LNCAP (cell line): Measurements from ENCODE around the gene MPP7.

Experiments used
- TF ChIP-seq, protein P1 (sequence below): fragments of 450-650 bp; IDR thresholded peaks from 2 replicates; pipeline ENCODE4 v1.5.1; 2017; ENCODE audit warnings: mild to moderate bottlenecking

Gene MPP7

DNA sequence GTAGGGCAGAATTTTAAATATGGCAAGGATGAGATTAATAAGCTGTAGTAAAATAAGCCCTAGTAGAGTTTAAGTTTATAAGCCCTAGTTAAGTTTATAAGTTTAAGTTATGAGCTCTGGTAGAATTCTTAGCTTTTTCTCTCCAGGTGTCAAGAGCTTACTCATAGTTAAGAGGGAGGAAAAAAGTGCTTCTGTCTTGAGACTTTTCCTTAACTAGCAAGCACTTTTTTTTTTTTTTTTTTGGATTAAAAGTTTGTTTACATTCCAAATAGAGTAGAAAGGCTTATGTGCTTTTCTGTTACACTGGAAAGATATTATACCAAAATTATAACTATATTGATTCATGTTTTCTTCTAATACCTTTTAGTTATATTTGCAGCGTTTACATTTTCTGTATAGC is 25.5 kb upstream of the MPP7 start:
- TF ChIP-seq, protein P1, sequence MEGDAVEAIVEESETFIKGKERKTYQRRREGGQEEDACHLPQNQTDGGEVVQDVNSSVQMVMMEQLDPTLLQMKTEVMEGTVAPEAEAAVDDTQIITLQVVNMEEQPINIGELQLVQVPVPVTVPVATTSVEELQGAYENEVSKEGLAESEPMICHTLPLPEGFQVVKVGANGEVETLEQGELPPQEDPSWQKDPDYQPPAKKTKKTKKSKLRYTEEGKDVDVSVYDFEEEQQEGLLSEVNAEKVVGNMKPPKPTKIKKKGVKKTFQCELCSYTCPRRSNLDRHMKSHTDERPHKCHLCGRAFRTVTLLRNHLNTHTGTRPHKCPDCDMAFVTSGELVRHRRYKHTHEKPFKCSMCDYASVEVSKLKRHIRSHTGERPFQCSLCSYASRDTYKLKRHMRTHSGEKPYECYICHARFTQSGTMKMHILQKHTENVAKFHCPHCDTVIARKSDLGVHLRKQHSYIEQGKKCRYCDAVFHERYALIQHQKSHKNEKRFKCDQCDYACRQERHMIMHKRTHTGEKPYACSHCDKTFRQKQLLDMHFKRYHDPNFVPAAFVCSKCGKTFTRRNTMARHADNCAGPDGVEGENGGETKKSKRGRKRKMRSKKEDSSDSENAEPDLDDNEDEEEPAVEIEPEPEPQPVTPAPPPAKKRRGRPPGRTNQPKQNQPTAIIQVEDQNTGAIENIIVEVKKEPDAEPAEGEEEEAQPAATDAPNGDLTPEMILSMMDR = no peak

DNA sequence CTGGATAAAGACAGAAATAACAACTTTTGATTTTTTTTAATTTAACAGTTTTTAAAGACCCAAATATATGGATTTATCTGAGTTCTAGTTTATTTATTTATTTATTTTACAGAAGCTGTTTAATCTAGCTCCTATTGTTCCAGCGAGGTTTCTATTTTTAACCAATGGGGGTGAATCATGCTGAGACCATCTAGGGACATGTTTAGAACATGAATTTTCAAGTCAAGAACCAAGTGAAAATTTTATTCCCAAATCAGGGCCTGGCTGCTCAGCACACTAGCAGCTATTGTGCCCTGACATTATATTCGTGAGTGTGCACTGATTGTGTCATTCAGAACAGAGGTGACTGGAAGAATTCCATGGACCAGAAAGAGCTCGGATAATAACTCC is 24.6 kb upstream of the MPP7 start:
- TF ChIP-seq, protein P1 = no peak

DNA sequence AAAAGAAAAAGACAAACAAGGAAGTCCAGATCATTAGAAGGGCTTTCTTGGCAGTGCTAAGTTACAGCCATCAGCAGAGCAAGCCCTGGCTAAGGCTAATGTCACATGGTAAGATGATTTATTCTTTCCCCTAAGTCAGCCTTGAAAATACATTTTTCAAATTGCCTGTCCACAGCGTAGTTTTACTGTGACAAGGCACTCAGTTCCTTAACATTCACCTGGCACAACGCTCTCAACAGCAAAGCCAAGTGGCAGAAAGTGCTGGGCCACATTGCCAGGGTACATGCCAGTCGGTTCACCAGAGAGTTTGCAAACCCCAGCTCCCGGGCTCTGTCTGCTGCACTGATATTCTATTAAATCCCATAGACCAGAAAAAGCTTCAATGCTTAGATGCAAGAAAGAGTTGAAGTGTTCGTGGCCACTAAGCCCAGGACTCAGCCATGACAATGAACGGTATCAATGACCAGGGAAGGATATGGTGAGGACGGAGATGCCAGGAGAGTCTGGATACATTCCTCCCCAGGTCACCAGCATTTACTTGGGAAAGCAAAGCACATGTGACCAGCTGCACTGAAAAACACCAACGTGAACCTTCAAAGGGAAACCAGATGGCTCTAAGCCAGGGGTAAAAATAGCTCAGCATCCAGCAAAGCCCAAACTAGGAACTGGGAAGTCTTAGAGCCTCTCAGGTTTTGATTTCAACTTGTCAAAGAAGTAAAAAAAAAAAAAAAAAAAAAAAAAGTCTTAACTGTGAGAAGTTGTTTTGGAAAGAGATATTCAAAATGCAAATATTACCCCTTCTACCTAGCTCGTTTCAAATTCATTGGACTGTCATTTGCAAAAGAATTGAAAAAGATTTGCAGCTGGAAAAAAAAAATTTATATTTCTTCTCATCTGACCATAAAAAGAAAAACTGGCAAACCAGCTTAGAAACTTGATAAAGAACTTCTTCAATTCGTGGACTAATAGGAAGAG is 23.9 kb upstream of the MPP7 start:
- TF ChIP-seq, protein P1 = no peak

DNA sequence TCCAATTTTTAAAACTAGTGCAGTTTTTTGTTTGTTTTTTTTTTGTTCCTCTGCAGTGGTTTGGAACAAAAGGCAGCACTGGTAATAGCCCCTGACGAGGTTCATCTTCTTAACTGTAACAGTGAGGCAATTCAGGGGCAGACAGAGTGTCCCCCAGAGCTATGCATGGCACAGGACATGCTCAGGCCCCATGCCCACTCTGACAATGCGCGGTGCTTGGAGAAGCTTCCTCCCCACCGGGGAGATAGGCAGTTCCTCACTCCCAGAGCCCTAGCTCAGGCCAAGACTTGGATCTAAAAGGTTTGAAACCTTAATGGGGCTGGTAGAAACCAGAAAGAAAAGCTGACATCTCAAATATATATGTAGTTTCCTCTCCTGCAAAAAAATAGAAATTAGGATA is 17.9 kb upstream of the MPP7 start:
- TF ChIP-seq, protein P1 = no peak

DNA sequence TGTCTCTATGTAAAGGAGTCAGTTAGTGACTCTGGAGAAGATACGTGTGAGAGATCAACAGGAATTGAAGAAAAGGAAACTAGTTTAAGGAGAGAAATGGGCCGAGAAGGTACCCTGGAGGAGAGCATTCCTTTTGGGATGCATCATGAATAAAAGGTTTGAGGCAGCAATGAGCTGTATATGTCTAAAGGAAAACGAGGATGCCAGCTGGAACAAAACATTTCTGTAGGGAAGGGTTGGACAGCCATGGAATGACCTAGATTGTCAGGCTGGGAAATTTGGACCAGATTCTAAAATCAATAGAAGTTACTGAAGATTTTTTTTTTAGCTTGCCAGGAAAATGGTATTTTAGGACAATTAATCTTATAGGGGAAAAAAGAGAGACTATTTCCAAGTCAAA is 17.2 kb upstream of the MPP7 start:
- TF ChIP-seq, protein P1 = no peak

DNA sequence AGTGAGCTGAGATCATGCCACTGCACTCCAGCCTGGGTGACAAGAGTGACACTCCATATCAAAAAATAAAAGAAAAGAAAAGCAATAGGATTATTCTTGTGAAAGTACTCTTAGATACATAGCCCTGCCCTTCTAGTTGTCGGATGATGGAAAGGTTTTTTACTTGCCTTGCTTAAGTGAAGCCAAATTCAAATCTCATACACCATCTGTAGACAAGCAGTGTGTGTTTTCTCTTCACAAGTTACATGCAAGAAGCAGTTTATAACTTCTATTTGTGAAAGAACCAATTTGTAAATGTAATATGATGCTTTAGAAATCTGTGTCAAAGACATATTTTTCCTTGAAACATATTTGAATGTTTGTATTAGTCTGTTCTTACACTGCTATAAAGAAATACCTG is 15.8 kb upstream of the MPP7 start:
- TF ChIP-seq, protein P1 = no peak

DNA sequence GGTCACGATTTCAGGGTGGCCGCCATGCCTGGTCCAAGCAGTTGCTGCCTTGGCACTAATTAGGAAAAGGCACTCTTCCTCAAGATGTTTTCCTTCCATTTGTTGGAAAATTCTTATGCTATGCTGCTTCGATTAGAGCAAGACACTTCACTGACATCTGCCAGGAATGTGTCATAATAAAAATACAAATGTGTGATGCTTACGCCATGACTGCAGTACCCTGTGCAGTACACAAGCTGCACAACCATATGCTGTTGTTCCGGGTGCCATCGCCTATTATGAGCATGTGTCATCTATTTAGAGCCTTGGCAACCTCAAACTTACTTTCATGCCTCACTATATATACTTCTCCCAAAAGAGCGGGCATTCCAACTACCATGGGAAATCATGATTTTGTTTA is 14.9 kb upstream of the MPP7 start:
- TF ChIP-seq, protein P1 = no peak
